Stromal cell of bone marrow (primary cell): ENCODE measurements around the gene DYNC2I2.
"Not testable (repeated sequence)": the region's sequence is repeated elsewhere in the genome, so short reads cannot be mapped to it uniquely, and the experiment has no call there.

ENCODE experiments used
- DNase-seq: peaks from one replicate; pipeline ENCODE4 v3.0.0-alpha.2; 2012; ENCODE audit warnings: low read depth

Gene DYNC2I2

GRCh38 chr9:128614728-128615127 lies 41.9 kb downstream of the DYNC2I2 start:
- DNase-seq: no peak

- no peak for DNase-seq
Measured at GRCh38 chr9:128611600-128612394, 44.9 kb downstream of the DYNC2I2 start.

GRCh38 chr9:128610897-128611296 lies 45.8 kb downstream of the DYNC2I2 start:
- DNase-seq: no peak

GRCh38 chr9:128607642-128608350 lies 48.9 kb downstream of the DYNC2I2 start:
- peak; percentile 25 for DNase-seq

- DNase-seq: no peak
Measured at GRCh38 chr9:128603697-128604096, 53.0 kb downstream of the DYNC2I2 start.

GRCh38 chr9:128600099-128600498 lies 56.5 kb downstream of the DYNC2I2 start:
- no peak for DNase-seq

- no peak for DNase-seq
Measured at GRCh38 chr9:128595471-128595870, 61.2 kb downstream of the DYNC2I2 start.

- DNase-seq: no peak
Measured at GRCh38 chr9:128593856-128594255, 62.8 kb downstream of the DYNC2I2 start.

GRCh38 chr9:128593039-128593438 lies 63.6 kb downstream of the DYNC2I2 start:
- no peak for DNase-seq

GRCh38 chr9:128588581-128589233 lies 67.9 kb downstream of the DYNC2I2 start:
- no peak for DNase-seq

- DNase-seq: no peak
Measured at GRCh38 chr9:128587453-128587852, 69.2 kb downstream of the DYNC2I2 start.

- not testable (repeated sequence) for DNase-seq
Measured at GRCh38 chr9:128586934-128587333, 69.7 kb downstream of the DYNC2I2 start.

GRCh38 chr9:128585155-128585554 lies 71.5 kb downstream of the DYNC2I2 start:
- not testable (repeated sequence) for DNase-seq
